GM19455 (cell line): ENCODE measurements around the gene UBASH3A.

ENCODE experiments used
- ATAC-seq: cut with Tn5 transposase; IDR thresholded peaks from one replicate; pipeline ENCODE4 v1.9.1; 2021; ENCODE audit not compliant: unreplicated experiment

UBASH3A gene

DNA sequence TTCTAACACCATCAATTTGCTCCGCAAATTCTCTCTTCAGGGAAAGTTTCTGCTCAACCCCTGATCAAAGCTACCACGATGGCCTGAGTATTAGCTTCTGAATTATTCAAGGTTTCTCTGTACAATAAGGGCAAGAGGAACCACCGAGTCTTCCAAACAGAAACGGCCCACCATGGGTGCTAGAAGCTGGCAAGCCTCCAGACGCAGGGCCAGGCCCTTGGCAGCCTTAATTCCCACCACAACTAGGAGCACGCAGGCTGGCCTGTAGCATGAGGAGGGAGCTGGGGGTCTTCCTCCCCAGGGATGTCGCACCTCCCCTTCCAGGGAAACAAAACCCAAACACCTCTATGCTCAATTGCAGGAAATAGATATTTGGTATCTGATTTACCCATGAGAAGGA is 81.3 kb downstream of the UBASH3A start:
- ATAC-seq = no peak

DNA sequence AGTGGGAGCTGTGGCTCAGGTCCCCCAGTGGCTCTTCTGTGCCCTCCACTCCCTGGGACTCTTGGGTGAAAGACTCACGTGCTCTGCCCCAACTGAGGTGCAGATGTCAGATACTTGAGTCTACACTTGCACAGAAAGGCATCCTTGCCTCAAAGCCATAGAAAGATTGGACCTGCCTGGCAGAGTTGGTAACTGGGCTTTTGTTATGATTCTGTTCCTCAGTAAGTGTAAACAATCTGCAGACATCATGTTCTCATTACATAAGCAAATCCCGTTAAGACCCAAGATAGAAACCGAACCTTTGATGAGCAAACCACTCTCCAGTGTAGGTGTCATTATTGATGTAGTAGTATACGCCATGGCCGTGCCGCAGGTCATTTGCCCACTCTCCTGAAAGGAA is 82.4 kb downstream of the UBASH3A start:
- ATAC-seq = no peak

DNA sequence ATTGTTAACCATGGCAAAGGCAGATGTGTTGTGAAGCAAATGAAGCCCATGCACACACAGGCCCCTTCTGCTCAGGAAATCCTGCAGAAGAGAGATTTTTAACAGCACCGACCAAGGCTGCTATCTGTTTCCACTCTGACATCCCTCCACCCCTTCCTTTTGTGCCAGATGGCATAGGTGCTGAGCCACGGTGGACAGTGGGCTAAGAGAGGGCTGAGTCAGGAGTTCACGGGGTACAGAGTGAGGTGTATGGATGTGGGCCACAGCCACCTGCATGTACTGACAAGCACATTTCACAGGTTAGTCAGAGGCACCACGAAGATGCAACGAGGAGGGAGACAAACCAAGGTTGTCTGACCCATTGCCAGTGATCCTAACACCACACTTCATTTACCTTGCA is 82.8 kb downstream of the UBASH3A start:
- no peak for ATAC-seq

GRCh38 chr21:42489006-42489563 is 85.4 kb downstream of the UBASH3A start:
- no peak for ATAC-seq

- ATAC-seq = no peak
Observed at GRCh38 chr21:42489991-42490390, 86.3 kb downstream of the UBASH3A start.

DNA sequence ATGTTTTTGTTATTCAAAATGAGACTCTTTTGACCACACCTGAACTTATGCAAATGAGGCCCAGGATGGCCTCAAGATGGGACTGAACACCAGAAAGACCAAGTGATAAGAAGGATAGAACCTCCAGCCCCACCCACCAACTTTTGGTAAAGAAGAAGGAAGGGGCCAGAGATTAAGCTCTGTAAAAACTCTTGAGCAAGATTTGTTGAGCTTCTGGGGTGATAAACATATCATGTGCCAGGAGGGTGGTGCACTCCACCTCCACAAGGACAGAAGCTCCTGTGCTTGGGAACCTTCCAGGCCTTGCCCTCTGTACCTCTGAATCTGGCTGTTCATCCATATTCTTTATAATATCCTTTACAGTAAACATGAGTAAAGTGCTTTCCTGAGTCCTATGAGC is 87.0 kb downstream of the UBASH3A start:
- no peak for ATAC-seq

DNA sequence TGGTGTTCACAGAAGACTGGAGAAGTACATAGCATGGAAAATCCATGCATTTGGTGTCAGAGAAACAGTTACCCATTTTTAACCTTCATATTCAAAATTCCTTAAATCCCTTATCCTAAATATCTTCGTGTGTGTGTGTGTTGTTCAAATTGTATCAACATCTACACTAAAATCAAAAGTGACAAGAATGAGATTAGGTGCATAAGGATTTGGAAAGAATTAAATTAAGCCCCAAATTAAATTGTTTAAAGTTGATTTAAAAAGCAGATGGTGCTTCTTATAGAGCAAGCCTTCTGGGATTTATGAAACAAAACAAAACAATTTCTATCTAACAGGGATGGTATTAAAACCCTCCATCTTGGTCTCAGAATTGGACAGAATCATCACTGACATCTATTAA is 87.6 kb downstream of the UBASH3A start:
- ATAC-seq = no peak

DNA sequence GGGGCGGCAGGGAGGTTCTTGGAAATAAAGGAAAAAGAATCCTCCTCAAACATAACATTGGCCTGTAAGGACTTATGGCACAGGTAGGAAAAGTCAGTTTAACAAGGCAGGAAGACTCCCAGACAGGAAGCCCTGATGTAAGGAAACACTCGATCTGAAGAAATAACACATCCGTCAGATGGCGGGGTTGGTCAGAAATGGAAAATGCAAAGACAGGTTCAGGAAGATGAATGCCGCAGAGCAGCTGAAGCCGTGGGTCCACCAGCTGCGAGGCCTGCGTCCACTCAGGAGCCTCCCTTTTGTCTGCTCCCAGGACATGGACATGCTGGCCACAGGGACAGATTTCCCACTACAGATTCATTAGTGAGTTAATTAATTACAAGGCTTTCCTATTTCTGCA is 88.5 kb downstream of the UBASH3A start:
- ATAC-seq = no peak

GRCh38 chr21:42493109-42494060 is 89.7 kb downstream of the UBASH3A start:
- no peak for ATAC-seq

GRCh38 chr21:42495027-42495426 is 91.3 kb downstream of the UBASH3A start:
- no peak for ATAC-seq

DNA sequence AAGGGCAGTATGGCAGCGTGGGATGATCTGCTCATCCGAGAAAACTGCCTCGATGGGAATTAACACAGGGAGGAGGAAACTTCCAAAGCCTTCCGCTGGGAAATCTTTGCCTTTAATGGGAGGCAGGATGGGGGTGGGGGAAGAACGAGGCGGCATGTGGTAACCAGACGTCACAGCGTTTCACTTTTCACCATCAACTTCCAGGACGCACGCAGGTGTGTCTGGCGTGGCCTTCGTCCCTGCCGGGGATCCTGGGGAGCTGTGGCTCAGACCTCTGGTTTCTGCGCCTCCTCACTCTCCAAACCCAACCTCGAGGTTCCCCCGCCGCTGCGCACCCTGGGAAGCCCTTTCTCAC is 92.0 kb downstream of the UBASH3A start:
- peak; percentile 11 for ATAC-seq

GRCh38 chr21:42496120-42496838 is 92.6 kb downstream of the UBASH3A start, which contains the start of gene RSPH1:
Gene RSPH1 (minus strand): TSS chr21:42496224. CDS start chr21:42496186, 38 bp downstream.
- peak; percentile 99 for ATAC-seq

DNA sequence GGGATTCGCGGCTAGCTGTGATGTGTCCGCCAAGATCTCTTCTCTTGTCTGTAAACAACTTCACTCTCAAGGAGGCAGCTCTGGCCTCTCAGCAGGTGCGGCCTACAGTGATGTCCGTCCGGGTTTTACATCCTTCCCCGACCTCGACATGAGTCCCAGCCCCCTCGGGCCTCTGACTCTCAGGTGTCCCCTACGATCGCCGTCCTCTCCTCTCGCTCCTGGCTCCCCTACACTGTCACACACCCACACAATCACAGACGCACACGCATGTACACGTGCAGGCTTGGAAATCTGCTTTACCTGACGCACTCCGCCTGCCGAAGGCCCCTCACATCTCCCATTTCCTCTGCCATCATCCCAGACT is 93.1 kb downstream of the UBASH3A start:
- ATAC-seq = no peak
